NCI-H2171 treated with DMSO at 0.1 percent for 48 hours (cell line): ENCODE data around the gene ZBTB25.

Experiments used
- DNase-seq: peaks from one replicate; lab custom pipeline; 2025; lab: John Stamatoyannopoulos, UW

ZBTB25 gene

GRCh38 chr14:64516969-64517368, 13.3 kb upstream of the ZBTB25 start:
- DNase-seq = no peak

- no peak for DNase-seq
These were observed 11.4 kb upstream of the ZBTB25 start for GRCh38 chr14:64515053-64515452.

- DNase-seq = no peak
These were observed 9.6 kb upstream of the ZBTB25 start for GRCh38 chr14:64513271-64513670.

GRCh38 chr14:64510825-64511671, 7.4 kb upstream of the ZBTB25 start:
- DNase-seq = peak; percentile 75

- no peak for DNase-seq
These were observed 5.4 kb upstream of the ZBTB25 start for GRCh38 chr14:64509036-64509435.

- DNase-seq = no peak
These were observed 4.7 kb upstream of the ZBTB25 start for GRCh38 chr14:64508215-64508776.

- no peak for DNase-seq
These were observed 3.9 kb upstream of the ZBTB25 start for GRCh38 chr14:64507376-64508156.

- no peak for DNase-seq
These were observed 3.1 kb upstream of the ZBTB25 start for GRCh38 chr14:64506721-64507120.

- peak; percentile 90 for DNase-seq
These were observed 1.5 kb upstream of the ZBTB25 start for GRCh38 chr14:64504897-64505794.

- peak; percentile 84 for DNase-seq
These were observed 765 bp upstream of the ZBTB25 start, which contains the start of gene ZBTB1 for GRCh38 chr14:64504310-64504896. Gene ZBTB1 (plus strand): TSS chr14:64504770. CDS start chr14:64521505, 16,735 bp downstream.

GRCh38 chr14:64502887-64503433, 678 bp downstream of the ZBTB25 start:
- peak; percentile 67 for DNase-seq

- no peak for DNase-seq
These were observed 1.2 kb downstream of the ZBTB25 start for GRCh38 chr14:64502456-64502855.

GRCh38 chr14:64501411-64502171, 2.0 kb downstream of the ZBTB25 start:
- no peak for DNase-seq

GRCh38 chr14:64500088-64500487, 3.5 kb downstream of the ZBTB25 start:
- no peak for DNase-seq

- no peak for DNase-seq
These were observed 6.9 kb downstream of the ZBTB25 start for GRCh38 chr14:64496764-64497163.

GRCh38 chr14:64495252-64495651, 8.4 kb downstream of the ZBTB25 start:
- DNase-seq = no peak

GRCh38 chr14:64493455-64493854, 10.2 kb downstream of the ZBTB25 start:
- DNase-seq = no peak

GRCh38 chr14:64491637-64492036, 12.0 kb downstream of the ZBTB25 start:
- no peak for DNase-seq

- no peak for DNase-seq
These were observed 15.0 kb downstream of the ZBTB25 start for GRCh38 chr14:64488590-64489099.
